ENCODE measurements around the gene TMEM53.

GRCh38 chr1:44673675-44674112, 587 bp downstream of the TMEM53 start:
- TF ChIP-seq REST (IDR thresholded peaks at IDR 0.05; ENCODE audit: insufficient read depth in 1 of 2, low read depth in 2 of 2, low read length in 1 of 2), result no peak
- no peak for TF ChIP-seq CTCF (IDR thresholded peaks at IDR 0.05)
- no peak for TF ChIP-seq POLR2AphosphoS5 (IDR thresholded peaks at IDR 0.05; ENCODE audit: low read depth, low read length)
- TF ChIP-seq TCF7L2 (IDR thresholded peaks at IDR 0.05; ENCODE audit: low read depth, low read length), result no peak
